ENCODE results near the gene CD300LG. TPM values are rescaled to one million over a fixed set of nuclear protein-coding genes. Genes with fewer than 3 reads are reported as not detected.
A peak's percentile ranks its signal among the peaks of the same experiment; 100 is the strongest.

Gene CD300LG
- total RNA-seq, 2 experiments from 2014 or later, result not detected

GRCh38 chr17:43844241-43844640, 2.7 kb upstream of the CD300LG start:
- Histone ChIP-seq H3K27ac (ENCODE audit: low read depth, low read length, poor library complexity, severe bottlenecking) (no peak overlapping the region), H3K9me3 (ENCODE audit: low read length) (no peaks in the 10 kb centered on the region), H4K20me1 (ENCODE audit: insufficient read depth, low read length) (no peaks in the 10 kb centered on the region), H3K9me2 (ENCODE audit: insufficient read depth, low read length) (no peaks in the 10 kb centered on the region), H2AFZ (ENCODE audit: low read length) (no peak overlapping the region), H3K4me2 (ENCODE audit: low read length) (no peak overlapping the region), H3K4me3 (ENCODE audit: low read depth, low read length, poor library complexity, severe bottlenecking) (no peak overlapping the region), H3K36me3 (ENCODE audit: insufficient read depth, low read length) (no peaks in the 10 kb centered on the region), H3K4me1 (ENCODE audit: insufficient read depth, low read length, poor library complexity, severe bottlenecking) (no peaks in the 10 kb centered on the region), H3K79me2 (ENCODE audit: insufficient read depth, low read depth, low read length) (no peaks in the 10 kb centered on the region)
- intact Hi-C loops (cut with micrococcal nuclease; ENCODE audit: unreplicated experiment), result no loop called here
- ChIA-PET CTCF (ENCODE audit: unreplicated experiment) (no interaction called here), POLR2A (interaction anchor here (0.6 kb wide), 1 partner anchor 75 kb away, joined by 3 read pairs; no protein-coding TSS in a partner anchor)
- BruUV-seq (replicated peaks), result no TSS peak
- TF ChIP-seq EZH2phosphoT487 (IDR thresholded peaks at IDR 0.05; ENCODE audit: borderline replicate concordance, low read depth, low read length) (no peak), CTCF (conservative IDR thresholded peaks at IDR 0.05; ENCODE audit: low read length) (no peak)
- no peak for DNase-seq (ENCODE audit: low spot score)

- H3K79me2 ChIP-seq (ENCODE audit: insufficient read depth, low read depth, low read length), result no peaks in the 10 kb centered on the region
- H2AFZ ChIP-seq (ENCODE audit: low read length), result no peak overlapping the region
- H3K4me2 ChIP-seq (ENCODE audit: low read length), result no peak overlapping the region
- H3K4me1 ChIP-seq (ENCODE audit: insufficient read depth, low read length, poor library complexity, severe bottlenecking), result no peaks in the 10 kb centered on the region
- H3K36me3 ChIP-seq (ENCODE audit: insufficient read depth, low read length), result no peaks in the 10 kb centered on the region
- no peaks in the 10 kb centered on the region for H3K9me2 ChIP-seq (ENCODE audit: insufficient read depth, low read length)
- ChIA-PET POLR2A (no interaction called here), CTCF (ENCODE audit: unreplicated experiment) (interaction anchor here (0.9 kb wide), 1 partner anchor 9 kb away, joined by 3 read pairs; no protein-coding TSS in a partner anchor)
- TF ChIP-seq EZH2phosphoT487 (IDR thresholded peaks at IDR 0.05; ENCODE audit: borderline replicate concordance, low read depth, low read length), result no peak
- TF ChIP-seq CTCF (conservative IDR thresholded peaks at IDR 0.05; ENCODE audit: low read length), result no peak
- no peak for DNase-seq (ENCODE audit: low spot score)
- BruUV-seq (replicated peaks), result no TSS peak
- no peaks in the 10 kb centered on the region for H4K20me1 ChIP-seq (ENCODE audit: insufficient read depth, low read length)
- H3K27ac ChIP-seq (ENCODE audit: low read depth, low read length, poor library complexity, severe bottlenecking), result no peak overlapping the region
- no peak overlapping the region for H3K4me3 ChIP-seq (ENCODE audit: low read depth, low read length, poor library complexity, severe bottlenecking)
- no peaks in the 10 kb centered on the region for H3K9me3 ChIP-seq (ENCODE audit: low read length)
- intact Hi-C loops (cut with micrococcal nuclease; ENCODE audit: unreplicated experiment), result loop anchor here (1.0 kb wide), 1 partner anchor 151 kb away; no protein-coding TSS in a partner anchor
Measured at GRCh38 chr17:43845766-43846165, 1.2 kb upstream of the CD300LG start.

GRCh38 chr17:43846221-43846712, 709 bp upstream of the CD300LG start:
- BruUV-seq (replicated peaks), result no TSS peak
- Histone ChIP-seq H3K27ac (ENCODE audit: low read depth, low read length, poor library complexity, severe bottlenecking) (no peak overlapping the region), H3K9me2 (ENCODE audit: insufficient read depth, low read length) (no peaks in the 10 kb centered on the region), H2AFZ (ENCODE audit: low read length) (no peak overlapping the region), H3K4me3 (ENCODE audit: low read depth, low read length, poor library complexity, severe bottlenecking) (no peak overlapping the region), H3K9me3 (ENCODE audit: low read length) (no peaks in the 10 kb centered on the region), H3K36me3 (ENCODE audit: insufficient read depth, low read length) (no peaks in the 10 kb centered on the region), H4K20me1 (ENCODE audit: insufficient read depth, low read length) (no peaks in the 10 kb centered on the region), H3K4me1 (ENCODE audit: insufficient read depth, low read length, poor library complexity, severe bottlenecking) (no peaks in the 10 kb centered on the region), H3K4me2 (ENCODE audit: low read length) (no peak overlapping the region), H3K79me2 (ENCODE audit: insufficient read depth, low read depth, low read length) (no peaks in the 10 kb centered on the region)
- POLR2A ChIA-PET, result interaction anchor here (0.6 kb wide), 1 partner anchor 145 kb away, joined by 4 read pairs; no protein-coding TSS in a partner anchor
- peak; percentile 91 for TF ChIP-seq CTCF (conservative IDR thresholded peaks at IDR 0.05; ENCODE audit: low read length)
- no peak for TF ChIP-seq EZH2phosphoT487 (IDR thresholded peaks at IDR 0.05; ENCODE audit: borderline replicate concordance, low read depth, low read length)
- DNase-seq (ENCODE audit: low spot score), result peak; percentile 55
- CTCF ChIA-PET (ENCODE audit: unreplicated experiment), result interaction anchor here (0.9 kb wide), 1 partner anchor 9 kb away, joined by 3 read pairs; no protein-coding TSS in a partner anchor
- intact Hi-C loops (cut with micrococcal nuclease; ENCODE audit: unreplicated experiment), result loop anchor here (1.0 kb wide), 1 partner anchor 152 kb away; no protein-coding TSS in a partner anchor

All from OCI-LY7 (cell line).